Naive thymus-derived CD4-positive, alpha-beta T cell (primary cell): ENCODE measurements around the gene HECTD2. TPM values are rescaled to one million over a fixed set of nuclear protein-coding genes. Genes with fewer than 3 reads are reported as not detected.
"Not testable (repeated sequence)": the region's sequence is repeated elsewhere in the genome, so short reads cannot be mapped to it uniquely, and the experiment has no call there.

ENCODE experiments used
- ATAC-seq: fragments of 150-1000 bp; cut with Tn5 transposase; 2 replicates; pipeline ENCODE4 v1.10.0; 2021; ENCODE audit warnings: mild to moderate bottlenecking, moderate library complexity
- CTCF ChIA-PET: fragments of 350-600 bp; sonication (Branson Sonifier 250); formaldehyde crosslinking; loops from one replicate; lab custom pipeline; 2021; ENCODE audit warnings: antibody characterized with exemption; lab: Charles Lee
- POLR2A ChIA-PET: fragments of 350-600 bp; sonication (Branson Sonifier 250); formaldehyde crosslinking; loops from one replicate; lab custom pipeline; 2021; ENCODE audit warnings: antibody characterized with exemption, inconsistent platforms; lab: Charles Lee
- DNase-seq, 9 donors: peaks; one replicate each; pipeline versions ENCODE4 v3.0.0 to v3.0.0-alpha.2; 2020 to 2022; ENCODE audit warnings: mixed read lengths in 1 of 9
- H3K27ac ChIP-seq: one replicate; pipeline ENCODE4 v1.7.0; 2013; ENCODE audit warnings: mild to moderate bottlenecking, low read depth, low read length, moderate library complexity
- H3K27me3 ChIP-seq, 2 donors: one replicate each; pipeline ENCODE4 v1.7.0; 2013; ENCODE audit warnings: low read length in 2 of 2, mild to moderate bottlenecking in 2 of 2, moderate library complexity in 2 of 2; ENCODE audit not compliant: control insufficient read depth in 2 of 2, insufficient read depth in 2 of 2
- H3K36me3 ChIP-seq, 3 experiments: 1 replicate in 2 of 3; 2 replicates in 1 of 3; pipeline ENCODE4 v1.7.0; 2013; ENCODE audit warnings: low read length in 3 of 3, mild to moderate bottlenecking in 3 of 3, moderate library complexity in 1 of 3; ENCODE audit not compliant: insufficient read depth in 3 of 3, control insufficient read depth in 2 of 3
- H3K4me1 ChIP-seq, 2 donors: one replicate each; pipeline ENCODE4 v1.7.0; 2013; ENCODE audit warnings: low read length in 2 of 2, mild to moderate bottlenecking in 2 of 2, moderate library complexity in 1 of 2; ENCODE audit not compliant: control insufficient read depth in 2 of 2, insufficient read depth in 2 of 2
- H3K4me3 ChIP-seq: 2 replicates; pipeline ENCODE4 v1.7.0; 2013; ENCODE audit warnings: mild to moderate bottlenecking, low read length
- H3K9me3 ChIP-seq, 3 experiments: 1 replicate in 2 of 3; 2 replicates in 1 of 3; pipeline ENCODE4 v1.7.0; 2013; ENCODE audit warnings: low read length in 3 of 3; ENCODE audit not compliant: control insufficient read depth in 2 of 3
- H3K27ac Mint-ChIP-seq, 9 donors: one replicate each; pipeline ENCODE4 v1.8.0; 2020 to 2022; ENCODE audit warnings: mixed read lengths in 9 of 9, mild to moderate bottlenecking in 8 of 9, moderate library complexity in 5 of 9, inconsistent platforms in 2 of 9
- H3K27me3 Mint-ChIP-seq, 5 donors: one replicate each; pipeline ENCODE4 v1.8.0; 2021 to 2022; ENCODE audit warnings: mixed read lengths in 5 of 5, mild to moderate bottlenecking in 1 of 5
- H3K36me3 Mint-ChIP-seq, 5 donors: one replicate each; pipeline ENCODE4 v1.8.0; 2020 to 2022; ENCODE audit warnings: mixed read lengths in 5 of 5, mild to moderate bottlenecking in 3 of 5, inconsistent platforms in 1 of 5
- H3K4me1 Mint-ChIP-seq, 7 donors: one replicate each; pipeline ENCODE4 v1.8.0; 2020 to 2022; ENCODE audit warnings: mixed read lengths in 7 of 7, mild to moderate bottlenecking in 3 of 7, inconsistent platforms in 1 of 7
- H3K4me3 Mint-ChIP-seq, 10 donors: one replicate each; pipeline ENCODE4 v1.8.0; 2020 to 2022; ENCODE audit warnings: mild to moderate bottlenecking in 10 of 10, mixed read lengths in 10 of 10, moderate library complexity in 6 of 10, inconsistent platforms in 2 of 10
- H3K9me3 Mint-ChIP-seq, 11 donors: one replicate each; pipeline ENCODE4 v1.8.0; 2020 to 2022; ENCODE audit warnings: mixed read lengths in 11 of 11, mild to moderate bottlenecking in 4 of 11, inconsistent platforms in 1 of 11, moderate library complexity in 1 of 11
- intact Hi-C, 2 donors: fragments of 100-400 bp; cut with micrococcal nuclease; formaldehyde crosslinking; loops; one replicate each; pipeline ENCODE4 v1.15.1; 2023
- polyA plus RNA-seq, 2 donors: library from polyadenylated mRNA; unstranded; fragments of 300-500 nt; fragmentation: Illumina TruSeq; gene quantifications; one replicate each; pipeline ENCODE4 v1.2.3, GENCODE V29; 2021
- total RNA-seq, 6 experiments: library from RNA in 5 of 6; stranded (reverse) in 5 of 6; gene quantifications; 1 replicate in 5 of 6; 2 replicates in 1 of 6; pipeline ENCODE4 v1.2.3 and lab custom pipeline; 2021 to 2026

The HECTD2 gene
- total and polyA plus RNA-seq, 7 experiments from 2014 or later, result 0.62 to 4.6 (median 1.5) TPM

GRCh38 chr10:91435241-91435640, 25.1 kb downstream of the HECTD2 start:
- Mint-ChIP-seq H3K4me3 (no peak overlapping the region), H3K4me1 (no peaks in the 10 kb centered on the region), H3K9me3 (peaks cover 0 to 8% (median 3%) of the 10 kb centered on the region in 11 donors), H3K36me3 (peaks cover 6 to 14% (median 9%) of the 10 kb centered on the region in 5 donors), H3K27ac (no peak overlapping the region), H3K27me3 (no peaks in the 10 kb centered on the region)
- DNase-seq (no peak), ATAC-seq (no peak)
- no peaks in the 10 kb centered on the region for H3K36me3 ChIP-seq
- CTCF ChIA-PET, result no interaction called here
- no peaks in the 10 kb centered on the region for H3K27me3 ChIP-seq
- H3K4me1 ChIP-seq, result no peaks in the 10 kb centered on the region
- POLR2A ChIA-PET, result no interaction called here
- H3K9me3 ChIP-seq, result no peaks in the 10 kb centered on the region
- intact Hi-C loops, result no loop called here
- H3K4me3 ChIP-seq, result no peak overlapping the region
- H3K27ac ChIP-seq, result no peak overlapping the region

DNA sequence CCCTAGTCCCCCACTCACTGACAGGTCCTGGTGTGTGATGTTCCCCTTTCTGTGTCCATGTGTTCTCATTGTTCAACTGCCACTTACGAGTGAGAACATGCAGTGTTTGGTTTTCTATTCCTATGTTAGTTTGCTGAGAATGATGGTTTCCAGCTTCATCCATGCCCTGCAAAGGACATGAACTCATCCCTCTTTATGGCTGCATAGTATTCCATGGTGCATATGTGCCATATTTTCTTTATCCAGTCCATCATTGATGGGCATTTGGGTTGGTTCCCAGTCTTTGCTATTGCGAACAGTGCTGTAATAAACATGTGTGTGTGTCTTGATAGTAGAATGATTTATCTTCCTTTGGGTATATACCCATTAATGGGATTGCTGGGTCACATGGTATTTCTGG, 28.1 kb downstream of the HECTD2 start:
- H3K27me3 Mint-ChIP-seq, H3K9me3 ChIP-seq, H3K27ac Mint-ChIP-seq, CTCF ChIA-PET, intact Hi-C loops, H3K36me3 ChIP-seq, POLR2A ChIA-PET, DNase-seq, H3K4me1 Mint-ChIP-seq, H3K4me3 Mint-ChIP-seq, H3K27me3 ChIP-seq, ATAC-seq, H3K27ac ChIP-seq, H3K4me1 ChIP-seq, H3K4me3 ChIP-seq, H3K9me3 Mint-ChIP-seq: not testable (repeated sequence)
- peaks cover 6 to 11% (median 9%) of the 10 kb centered on the region in 5 donors for H3K36me3 Mint-ChIP-seq

DNA sequence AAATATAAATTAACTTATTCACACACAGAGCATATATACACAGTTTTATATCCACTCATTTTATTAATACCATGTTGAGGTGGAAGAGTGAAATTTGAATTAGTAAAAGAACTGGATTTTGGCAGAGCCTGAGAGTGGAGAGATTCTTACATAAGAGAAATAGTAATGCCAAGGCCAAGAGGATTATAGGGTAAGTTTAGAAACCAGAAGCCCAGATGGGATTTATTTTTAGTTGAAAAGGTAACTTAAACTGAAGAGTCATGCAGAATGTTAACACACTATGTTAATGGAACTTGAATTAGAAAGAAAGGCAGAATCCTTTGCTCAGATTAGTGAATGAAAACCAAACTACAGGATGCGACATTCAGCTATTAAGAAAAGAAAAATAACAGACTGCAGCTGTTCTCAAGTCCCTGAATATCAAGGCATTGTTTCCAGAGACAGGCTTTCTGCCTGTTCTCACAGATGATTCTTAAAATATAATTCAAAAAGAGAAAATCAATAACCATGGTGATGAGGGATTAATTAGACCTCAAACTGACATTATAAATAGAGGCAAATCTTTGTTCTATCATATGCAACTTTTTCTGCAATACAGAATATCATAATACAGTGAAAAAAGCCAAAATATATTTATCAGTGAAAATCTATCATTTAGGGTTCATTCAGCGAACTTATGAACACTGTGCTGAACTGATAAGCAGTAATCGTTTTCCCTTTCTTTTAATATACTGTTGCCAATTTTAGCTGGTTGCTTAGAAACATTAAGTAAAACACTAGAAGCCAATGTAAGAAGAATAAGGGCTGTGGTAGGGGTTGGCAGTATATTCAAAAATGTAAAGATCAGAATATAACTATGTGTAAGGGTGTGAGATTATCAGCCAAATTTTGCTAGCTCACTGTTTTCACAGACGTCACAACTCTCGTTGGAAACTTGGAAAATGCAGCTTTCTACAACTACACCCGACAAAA, 34.4 kb downstream of the HECTD2 start:
- POLR2A ChIA-PET, result no interaction called here
- no peak for ATAC-seq
- H3K9me3 ChIP-seq, result no peaks in the 10 kb centered on the region
- Mint-ChIP-seq H3K36me3 (peaks cover 0 to 14% (median 7%) of the 10 kb centered on the region in 5 donors), H3K4me1 (no peaks in the 10 kb centered on the region), H3K27me3 (no peaks in the 10 kb centered on the region), H3K27ac (no peak overlapping the region), H3K9me3 (peaks cover 0 to 11% (median 7%) of the 10 kb centered on the region in 11 donors), H3K4me3 (no peak overlapping the region)
- CTCF ChIA-PET, result no interaction called here
- H3K27me3 ChIP-seq, result no peaks in the 10 kb centered on the region
- H3K36me3 ChIP-seq, result no peaks in the 10 kb centered on the region
- H3K4me3 ChIP-seq, result no peak overlapping the region
- no peak for DNase-seq
- no peak overlapping the region for H3K27ac ChIP-seq
- H3K4me1 ChIP-seq, result no peaks in the 10 kb centered on the region
- intact Hi-C loops, result no loop called here

- Mint-ChIP-seq H3K9me3 (peaks cover 9 to 64% (median 31%) of the 10 kb centered on the region in 11 donors), H3K4me3 (no peak overlapping the region), H3K27me3 (no peaks in the 10 kb centered on the region), H3K36me3 (peaks cover 0 to 10% (median 8%) of the 10 kb centered on the region in 5 donors), H3K27ac (no peak overlapping the region), H3K4me1 (no peaks in the 10 kb centered on the region)
- intact Hi-C loops, result no loop called here
- no peaks in the 10 kb centered on the region for H3K27me3 ChIP-seq
- POLR2A ChIA-PET, result no interaction called here
- H3K4me3 ChIP-seq, result no peak overlapping the region
- no peaks in the 10 kb centered on the region for H3K36me3 ChIP-seq
- peaks cover 0 to 17% (median 0%) of the 10 kb centered on the region in 3 experiments for H3K9me3 ChIP-seq
- no peak for DNase-seq
- no peaks in the 10 kb centered on the region for H3K4me1 ChIP-seq
- no peak overlapping the region for H3K27ac ChIP-seq
- CTCF ChIA-PET, result no interaction called here
- ATAC-seq, result no peak
Observed at GRCh38 chr10:91452063-91452462, 41.9 kb downstream of the HECTD2 start.

- H3K4me1 Mint-ChIP-seq, result no peaks in the 10 kb centered on the region
- no peaks in the 10 kb centered on the region for H3K4me1 ChIP-seq
- H3K27ac Mint-ChIP-seq, result no peak overlapping the region
- peaks cover 9 to 64% (median 31%) of the 10 kb centered on the region in 11 donors for H3K9me3 Mint-ChIP-seq
- H3K27me3 Mint-ChIP-seq, result no peaks in the 10 kb centered on the region
- H3K36me3 ChIP-seq, result no peaks in the 10 kb centered on the region
- no peak overlapping the region for H3K27ac ChIP-seq
- no peak overlapping the region for H3K4me3 ChIP-seq
- H3K27me3 ChIP-seq, result no peaks in the 10 kb centered on the region
- DNase-seq (no peak), ATAC-seq (no peak)
- H3K36me3 Mint-ChIP-seq, result peaks cover 0 to 10% (median 8%) of the 10 kb centered on the region in 5 donors
- peaks cover 0 to 17% (median 0%) of the 10 kb centered on the region in 3 experiments for H3K9me3 ChIP-seq
- H3K4me3 Mint-ChIP-seq, result no peak overlapping the region
- CTCF ChIA-PET, result no interaction called here
- POLR2A ChIA-PET, result no interaction called here
- intact Hi-C loops, result no loop called here
Observed at GRCh38 chr10:91453535-91453934, 43.4 kb downstream of the HECTD2 start.

DNA sequence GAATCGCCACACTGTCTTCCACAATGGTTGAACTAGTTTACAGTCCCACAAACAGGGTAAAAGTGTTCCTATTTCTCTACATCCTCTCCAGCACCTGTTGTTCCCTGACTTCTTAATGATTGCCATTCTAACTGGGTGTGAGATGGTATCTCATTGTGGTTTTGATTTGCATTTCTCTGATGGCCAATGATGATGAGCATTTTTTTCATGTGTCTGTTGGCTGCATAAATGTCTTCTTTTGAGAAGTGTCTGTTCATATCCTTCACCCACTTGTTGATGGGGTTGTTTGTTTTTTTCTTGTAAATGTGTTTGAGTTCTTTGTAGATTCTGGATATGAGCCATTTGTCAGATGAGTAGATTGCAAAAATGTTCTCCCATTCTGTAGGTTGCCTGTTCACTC, 45.0 kb downstream of the HECTD2 start:
- CTCF ChIA-PET, H3K27me3 Mint-ChIP-seq, H3K36me3 ChIP-seq, H3K27ac Mint-ChIP-seq, intact Hi-C loops, H3K27me3 ChIP-seq, H3K36me3 Mint-ChIP-seq, H3K4me3 ChIP-seq, H3K4me3 Mint-ChIP-seq, H3K4me1 Mint-ChIP-seq, H3K4me1 ChIP-seq, DNase-seq, H3K27ac ChIP-seq, POLR2A ChIA-PET, ATAC-seq: not testable (repeated sequence)
- peaks cover 4 to 51% (median 23%) of the 10 kb centered on the region in 11 donors for H3K9me3 Mint-ChIP-seq
- H3K9me3 ChIP-seq, result peaks cover 0 to 17% (median 0%) of the 10 kb centered on the region in 3 experiments
